PC-3 (cell line): ENCODE measurements around the gene F12. TPM values are rescaled to one million over a fixed set of nuclear protein-coding genes. Genes with fewer than 3 reads are reported as not detected.

Source experiments
- ATAC-seq: fragments of 200-7000 bp; cut with Tn5 transposase; 2 replicates; pipeline ENCODE4 v1.9.1; 2020; ENCODE audit warnings: mild to moderate bottlenecking, moderate library complexity
- BruUV-seq: library from RNA; stranded (reverse); fragments of 400-500 nt; replicated peaks from 2 replicates; lab custom pipeline; 2021; lab: Mats Ljungman, UMichigan
- CTCF ChIA-PET: fragments of 300-600 bp; sonication (Branson Sonifier 250); formaldehyde crosslinking; loops from one replicate; lab custom pipeline; 2022; ENCODE audit warnings: antibody characterized with exemption; lab: Charles Lee
- POLR2A ChIA-PET: fragments of 300-600 bp; sonication (Branson Sonifier 250); formaldehyde crosslinking; loops from one replicate; lab custom pipeline; 2022; ENCODE audit warnings: antibody characterized with exemption; ENCODE audit not compliant: unreplicated experiment; lab: Charles Lee
- DNase-seq: peaks from one replicate; pipeline ENCODE4 v3.0.0-alpha.2; 2015
- H2AFZ ChIP-seq: fragments of 300-600 bp; sonication (generic); 2 replicates; pipeline ENCODE4 v1.6.0; 2016; ENCODE audit warnings: antibody characterized with exemption, low read length
- H3F3A ChIP-seq: fragments of 300-600 bp; sonication (generic); one replicate; pipeline ENCODE4 v1.6.0; 2017; ENCODE audit warnings: antibody characterized with exemption, low read length, control low read depth, mild to moderate bottlenecking; ENCODE audit not compliant: unreplicated experiment
- H3K27ac ChIP-seq: fragments of 300-600 bp; sonication (generic); 2 replicates; pipeline ENCODE4 v1.5.1; 2016; ENCODE audit warnings: mild to moderate bottlenecking, low read length
- H3K27me3 ChIP-seq: fragments of 300-600 bp; sonication (generic); 2 replicates; pipeline ENCODE4 v1.6.1; 2016; ENCODE audit warnings: low read length, mixed read lengths
- H3K36me3 ChIP-seq: fragments of 300-600 bp; sonication (generic); 2 replicates; pipeline ENCODE4 v1.6.1; 2016; ENCODE audit warnings: low read depth, mixed run types, low read length, mixed read lengths
- H3K4me1 ChIP-seq: fragments of 300-600 bp; sonication (generic); 2 replicates; pipeline ENCODE4 v1.5.1; 2016; ENCODE audit warnings: low read length; ENCODE audit not compliant: insufficient read depth
- H3K4me2 ChIP-seq: fragments of 300-600 bp; sonication (generic); 2 replicates; pipeline ENCODE4 v1.6.0; 2016; ENCODE audit warnings: low read length
- H3K4me3 ChIP-seq: fragments of 300-600 bp; sonication (generic); 2 replicates; pipeline ENCODE4 v1.5.1; 2016; ENCODE audit warnings: mild to moderate bottlenecking, low read length, mixed read lengths
- H3K79me2 ChIP-seq: fragments of 300-600 bp; sonication (generic); 2 replicates; pipeline ENCODE4 v1.6.1; 2017; ENCODE audit warnings: low read length, mixed read lengths
- H3K9ac ChIP-seq: fragments of 300-600 bp; sonication (generic); 2 replicates; pipeline ENCODE4 v1.6.0; 2016; ENCODE audit warnings: mild to moderate bottlenecking, low read length
- H3K9me2 ChIP-seq: fragments of 300-600 bp; sonication (generic); replicated peaks from 2 replicates; pipeline ENCODE4 v1.6.1; 2016; ENCODE audit warnings: mixed run types, low read length, mixed read lengths
- H3K9me3 ChIP-seq: fragments of 300-600 bp; sonication (generic); 2 replicates; pipeline ENCODE4 v1.6.1; 2016; ENCODE audit warnings: low read length, mixed read lengths
- H4K20me1 ChIP-seq: fragments of 300-600 bp; sonication (generic); 2 replicates; pipeline ENCODE4 v1.6.1; 2016; ENCODE audit warnings: low read length, mixed read lengths
- EZH2 ChIP-seq: fragments of 300-600 bp; sonication (generic); IDR thresholded peaks from one replicate; pipeline ENCODE4 v1.6.1; 2017; ENCODE audit warnings: antibody characterized with exemption, mild to moderate bottlenecking, low read length; ENCODE audit not compliant: unreplicated experiment
- EZH2phosphoT487 ChIP-seq: fragments of 300-600 bp; sonication (generic); IDR thresholded peaks from 2 replicates; pipeline ENCODE4 v1.6.1; 2018; ENCODE audit warnings: mild to moderate bottlenecking, antibody characterized with exemption, low read length, borderline replicate concordance
- intact Hi-C: fragments of 100-400 bp; cut with micrococcal nuclease; formaldehyde crosslinking; loops from 2 replicates; pipeline ENCODE4 v1.9.0; 2023
- total RNA-seq: library from RNA; depleted of rRNA; stranded (reverse); fragments of >200 nt; gene quantifications from 2 replicates; pipeline ENCODE4 v1.2.3, GENCODE V29; 2014
- TF ChIP-seq, protein P1 (sequence below): fragments of 300-600 bp; sonication (generic); conservative IDR thresholded peaks from 2 replicates; pipeline ENCODE4 v1.5.1; 2017; ENCODE audit warnings: antibody characterized with exemption, low read depth, mild to moderate bottlenecking, low read length

The F12 gene
- total RNA-seq, 1 experiment from 2014 or later: 36.8 TPM

DNA sequence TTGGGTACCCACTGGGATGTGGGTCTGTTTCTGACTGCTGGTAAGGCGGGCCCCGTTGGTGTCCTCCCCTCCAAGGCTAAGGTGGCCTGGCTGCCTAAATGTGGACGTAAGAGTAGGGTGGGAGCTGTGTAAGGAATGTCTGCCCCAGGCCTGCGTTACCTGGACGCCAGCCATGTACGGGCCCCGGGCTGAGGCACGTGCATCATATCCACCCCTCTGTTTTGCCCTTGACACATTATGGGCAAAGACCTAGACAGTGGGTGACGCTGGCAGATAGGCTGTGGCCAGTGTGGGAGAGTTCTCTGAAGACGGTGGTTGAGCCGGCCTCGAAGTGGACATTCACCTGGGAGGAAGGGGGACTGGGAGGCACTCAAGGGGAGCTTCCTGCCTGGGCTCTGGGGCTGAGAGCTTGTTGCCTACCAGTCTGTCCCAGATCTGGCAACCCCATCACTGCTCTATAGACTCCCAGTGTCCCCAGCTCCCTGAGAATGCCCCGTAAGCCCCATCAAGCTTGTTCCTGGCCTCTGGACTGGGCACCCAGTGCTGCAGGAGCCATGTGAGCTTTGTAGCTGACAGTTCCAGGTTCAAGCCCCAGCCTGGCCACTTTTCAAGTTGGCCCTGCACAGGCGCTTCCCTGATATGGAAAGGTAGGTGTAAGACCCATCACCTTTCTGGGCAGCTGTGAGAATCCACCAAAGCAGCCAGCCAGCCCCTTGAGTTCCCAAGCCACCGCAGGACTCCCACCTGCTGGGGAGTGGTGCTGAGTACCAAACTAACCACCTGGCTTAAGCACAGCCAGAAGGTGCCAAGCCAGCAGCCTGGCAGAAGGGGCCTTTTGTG, 34.0 kb upstream of the F12 start:
- no peak overlapping the region for H3K27ac ChIP-seq
- TF ChIP-seq EZH2phosphoT487 (no peak), EZH2 (no peak)
- TF ChIP-seq, protein P1, sequence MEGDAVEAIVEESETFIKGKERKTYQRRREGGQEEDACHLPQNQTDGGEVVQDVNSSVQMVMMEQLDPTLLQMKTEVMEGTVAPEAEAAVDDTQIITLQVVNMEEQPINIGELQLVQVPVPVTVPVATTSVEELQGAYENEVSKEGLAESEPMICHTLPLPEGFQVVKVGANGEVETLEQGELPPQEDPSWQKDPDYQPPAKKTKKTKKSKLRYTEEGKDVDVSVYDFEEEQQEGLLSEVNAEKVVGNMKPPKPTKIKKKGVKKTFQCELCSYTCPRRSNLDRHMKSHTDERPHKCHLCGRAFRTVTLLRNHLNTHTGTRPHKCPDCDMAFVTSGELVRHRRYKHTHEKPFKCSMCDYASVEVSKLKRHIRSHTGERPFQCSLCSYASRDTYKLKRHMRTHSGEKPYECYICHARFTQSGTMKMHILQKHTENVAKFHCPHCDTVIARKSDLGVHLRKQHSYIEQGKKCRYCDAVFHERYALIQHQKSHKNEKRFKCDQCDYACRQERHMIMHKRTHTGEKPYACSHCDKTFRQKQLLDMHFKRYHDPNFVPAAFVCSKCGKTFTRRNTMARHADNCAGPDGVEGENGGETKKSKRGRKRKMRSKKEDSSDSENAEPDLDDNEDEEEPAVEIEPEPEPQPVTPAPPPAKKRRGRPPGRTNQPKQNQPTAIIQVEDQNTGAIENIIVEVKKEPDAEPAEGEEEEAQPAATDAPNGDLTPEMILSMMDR: no peak
- no peak for DNase-seq
- H3K9me3 ChIP-seq: no peaks in the 10 kb centered on the region
- H3K9ac ChIP-seq: no peak overlapping the region
- no peak overlapping the region for H3K4me3 ChIP-seq
- H3K4me1 ChIP-seq: peaks cover 15% of the 10 kb centered on the region
- peaks cover 8% of the 10 kb centered on the region for H3F3A ChIP-seq
- peaks cover 16% of the 10 kb centered on the region for H3K36me3 ChIP-seq
- ChIA-PET CTCF (interaction anchor here (2.2 kb wide), 1 partner anchor 12 kb away, joined by 5 read pairs; no protein-coding TSS in a partner anchor), POLR2A (interaction anchor here (1.3 kb wide), 1 partner anchor 17 kb away, joined by 3 read pairs; the partner anchor contains the start of gene GRK6)
- H2AFZ ChIP-seq: no peak overlapping the region
- H4K20me1 ChIP-seq: no peaks in the 10 kb centered on the region
- ATAC-seq: no peak
- BruUV-seq: no TSS peak
- H3K4me2 ChIP-seq: no peak overlapping the region
- H3K79me2 ChIP-seq: peaks cover 31% of the 10 kb centered on the region
- H3K9me2 ChIP-seq: no peaks in the 10 kb centered on the region
- intact Hi-C loops: no loop called here
- H3K27me3 ChIP-seq: no peaks in the 10 kb centered on the region

DNA sequence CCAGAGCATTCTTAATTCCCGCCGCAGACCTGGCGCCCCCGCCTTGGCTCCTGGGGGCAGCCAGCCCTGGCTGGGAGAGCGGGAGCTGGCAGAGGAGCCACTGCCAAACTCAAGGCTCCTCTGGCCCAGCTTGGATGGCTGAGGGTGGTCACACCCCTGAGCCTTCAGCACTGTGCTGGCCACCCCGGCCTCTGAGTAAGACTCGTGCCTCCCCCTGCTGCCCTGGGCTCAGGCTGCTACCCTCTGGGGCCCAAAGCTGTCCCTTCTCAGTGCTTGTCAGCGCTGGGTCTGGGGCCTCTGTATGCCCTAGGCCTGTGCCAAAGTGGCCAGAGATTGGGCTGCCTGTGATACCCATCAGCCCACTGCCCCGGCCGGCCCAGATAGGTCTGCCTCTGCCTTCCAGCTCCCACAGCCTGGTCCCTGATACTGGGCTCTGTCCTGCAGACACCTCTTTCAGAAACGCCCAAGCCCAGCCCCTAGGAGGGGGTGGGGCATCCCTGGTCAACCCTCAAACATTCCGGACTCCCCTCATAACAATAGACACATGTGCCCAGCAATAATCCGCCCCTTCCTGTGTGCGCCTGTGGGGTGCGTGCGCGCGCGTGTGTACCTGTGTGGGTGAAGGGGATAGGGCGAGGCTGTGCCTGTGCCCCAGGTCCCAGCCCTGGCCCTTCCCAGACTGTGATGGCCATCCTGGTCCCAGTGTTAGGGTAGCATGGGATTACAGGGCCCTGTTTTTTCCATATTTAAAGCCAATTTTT, 32.9 kb upstream of the F12 start:
- Histone ChIP-seq H3K9ac (no peak overlapping the region), H4K20me1 (no peaks in the 10 kb centered on the region), H3F3A (peaks cover 4% of the 10 kb centered on the region), H3K36me3 (peaks cover 18% of the 10 kb centered on the region), H3K27ac (no peak overlapping the region), H3K4me1 (peaks cover 8% of the 10 kb centered on the region), H2AFZ (no peak overlapping the region), H3K9me2 (no peaks in the 10 kb centered on the region), H3K4me2 (no peak overlapping the region), H3K4me3 (no peak overlapping the region), H3K9me3 (no peaks in the 10 kb centered on the region), H3K79me2 (peaks cover 28% of the 10 kb centered on the region), H3K27me3 (no peaks in the 10 kb centered on the region)
- ATAC-seq (no peak), DNase-seq (no peak)
- ChIA-PET POLR2A (interaction anchor here (0.6 kb wide), 1 partner anchor 16 kb away, joined by 12 read pairs; the partner anchor contains the start of gene GRK6), CTCF (no interaction called here)
- TF ChIP-seq, protein P1: no peak
- no peak for TF ChIP-seq EZH2phosphoT487
- no peak for TF ChIP-seq EZH2
- intact Hi-C loops: no loop called here
- BruUV-seq: no TSS peak
